Osteocyte (in vitro differentiated cells): ENCODE data around the gene FSTL4. TPM values are rescaled to one million over a fixed set of nuclear protein-coding genes. Genes with fewer than 3 reads are reported as not detected.

Experiments used
- DNase-seq: peaks from one replicate; pipeline ENCODE4 v3.0.0; 2021; ENCODE audit warnings: mixed read lengths; ENCODE audit not compliant: unreplicated experiment; ENCODE audit errors: extremely low spot score
- H3K27ac Mint-ChIP-seq: one replicate; pipeline ENCODE4 v1.8.0; 2021; ENCODE audit warnings: mild to moderate bottlenecking, mixed read lengths; ENCODE audit not compliant: unreplicated experiment
- H3K27me3 Mint-ChIP-seq: one replicate; pipeline ENCODE4 v1.8.0; 2021; ENCODE audit warnings: mixed read lengths; ENCODE audit not compliant: unreplicated experiment
- H3K36me3 Mint-ChIP-seq: one replicate; pipeline ENCODE4 v1.8.0; 2021; ENCODE audit warnings: mixed read lengths; ENCODE audit not compliant: unreplicated experiment
- H3K4me1 Mint-ChIP-seq: one replicate; pipeline ENCODE4 v1.8.0; 2021; ENCODE audit warnings: mixed read lengths; ENCODE audit not compliant: unreplicated experiment
- H3K4me3 Mint-ChIP-seq: one replicate; pipeline ENCODE4 v1.8.0; 2021; ENCODE audit warnings: mild to moderate bottlenecking, moderate library complexity, mixed read lengths; ENCODE audit not compliant: unreplicated experiment
- H3K9me3 Mint-ChIP-seq: one replicate; pipeline ENCODE4 v1.8.0; 2021; ENCODE audit warnings: mixed read lengths; ENCODE audit not compliant: unreplicated experiment
- CTCF ChIP-seq: fragments of 200-600 bp; sonication (generic); IDR thresholded peaks from 2 replicates; pipeline ENCODE4 v1.5.0; 2021; ENCODE audit warnings: antibody characterized with exemption, mild to moderate bottlenecking, moderate library complexity
- total RNA-seq: library from RNA; stranded (reverse); gene quantifications from 2 replicates; pipeline ENCODE4 v1.2.1, GENCODE V29; 2021

The FSTL4 gene
- total RNA-seq, 1 donor from 2014 or later = not detected

- Mint-ChIP-seq H3K27me3 (peaks cover under 1% of the 10 kb centered on the region), H3K27ac (no peak overlapping the region), H3K4me3 (no peak overlapping the region), H3K9me3 (no peaks in the 10 kb centered on the region), H3K4me1 (no peaks in the 10 kb centered on the region), H3K36me3 (no peaks in the 10 kb centered on the region)
- DNase-seq = no peak
- TF ChIP-seq CTCF = no peak
Observed at GRCh38 chr5:133480866-133481265, 131.5 kb downstream of the FSTL4 start.

- no peak overlapping the region for H3K27ac Mint-ChIP-seq
- no peak for DNase-seq
- no peaks in the 10 kb centered on the region for H3K9me3 Mint-ChIP-seq
- peaks cover 5% of the 10 kb centered on the region for H3K27me3 Mint-ChIP-seq
- no peaks in the 10 kb centered on the region for H3K4me1 Mint-ChIP-seq
- no peaks in the 10 kb centered on the region for H3K36me3 Mint-ChIP-seq
- TF ChIP-seq CTCF = no peak
- H3K4me3 Mint-ChIP-seq = no peak overlapping the region
Observed at GRCh38 chr5:133480366-133480765, 132.0 kb downstream of the FSTL4 start.

GRCh38 chr5:133478199-133478985 lies 133.9 kb downstream of the FSTL4 start:
- Mint-ChIP-seq H3K4me1 (no peaks in the 10 kb centered on the region), H3K9me3 (no peaks in the 10 kb centered on the region), H3K27ac (no peak overlapping the region), H3K27me3 (peaks cover 22% of the 10 kb centered on the region), H3K4me3 (no peak overlapping the region), H3K36me3 (no peaks in the 10 kb centered on the region)
- TF ChIP-seq CTCF = no peak
- no peak for DNase-seq

- Mint-ChIP-seq H3K36me3 (no peaks in the 10 kb centered on the region), H3K27ac (no peak overlapping the region), H3K4me1 (no peaks in the 10 kb centered on the region), H3K27me3 (peaks cover 31% of the 10 kb centered on the region), H3K4me3 (no peak overlapping the region), H3K9me3 (no peaks in the 10 kb centered on the region)
- TF ChIP-seq CTCF = no peak
- no peak for DNase-seq
Observed at GRCh38 chr5:133475986-133476385, 136.4 kb downstream of the FSTL4 start.

- Mint-ChIP-seq H3K36me3 (no peaks in the 10 kb centered on the region), H3K9me3 (no peaks in the 10 kb centered on the region), H3K27me3 (peaks cover 31% of the 10 kb centered on the region), H3K4me3 (no peak overlapping the region), H3K27ac (no peak overlapping the region), H3K4me1 (no peaks in the 10 kb centered on the region)
- TF ChIP-seq CTCF = no peak
- no peak for DNase-seq
Observed at GRCh38 chr5:133474851-133475590, 137.3 kb downstream of the FSTL4 start.
